GM18502 (cell line): ENCODE data around the gene LIFR.
"Not testable (repeated sequence)": the region's sequence is repeated elsewhere in the genome, so short reads cannot be mapped to it uniquely, and the experiment has no call there.

Experiments
- ATAC-seq: cut with Tn5 transposase; IDR thresholded peaks from one replicate; pipeline ENCODE4 v1.9.1; 2021; ENCODE audit warnings: mild to moderate bottlenecking; ENCODE audit not compliant: unreplicated experiment, poor library complexity

The LIFR gene

DNA sequence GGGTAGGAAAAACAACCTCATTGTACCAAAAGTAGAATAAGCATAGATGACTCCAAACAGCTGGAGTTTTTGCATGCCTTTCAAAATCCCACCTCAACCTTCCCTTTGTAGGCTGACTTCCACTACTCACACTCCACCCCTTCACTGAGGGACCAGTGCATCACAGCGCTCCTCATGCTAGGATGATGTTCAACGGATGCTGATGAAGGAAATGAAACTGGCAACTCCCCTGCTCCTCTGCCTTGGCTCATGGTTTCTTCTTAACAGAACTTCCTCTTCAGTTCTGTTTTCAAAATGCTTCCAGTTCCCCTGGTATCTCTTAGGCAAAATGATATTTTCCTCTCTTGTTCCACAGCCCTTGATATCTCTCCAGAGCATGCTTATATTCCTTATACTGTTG, 29.0 kb downstream of the LIFR start:
- no peak for ATAC-seq

DNA sequence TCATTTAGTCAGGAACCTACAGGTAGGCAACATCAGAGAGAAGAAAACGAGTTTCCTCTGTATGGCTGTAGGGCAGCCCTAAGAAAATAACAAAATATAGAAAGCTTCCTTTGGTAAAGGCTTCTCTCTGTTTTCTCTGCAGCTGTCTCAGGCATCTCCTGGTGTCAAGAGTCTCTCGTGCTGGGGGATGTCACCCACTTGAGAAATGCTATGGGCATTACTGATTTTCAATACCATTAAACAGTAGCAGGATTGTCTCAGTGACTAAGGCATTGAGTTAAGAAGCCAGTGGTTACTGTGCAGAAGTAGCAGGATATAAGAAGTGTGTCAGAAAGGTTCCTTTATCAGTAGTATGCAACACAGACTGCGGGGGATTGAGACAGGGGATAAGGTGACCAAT, 32.4 kb downstream of the LIFR start:
- no peak for ATAC-seq

DNA sequence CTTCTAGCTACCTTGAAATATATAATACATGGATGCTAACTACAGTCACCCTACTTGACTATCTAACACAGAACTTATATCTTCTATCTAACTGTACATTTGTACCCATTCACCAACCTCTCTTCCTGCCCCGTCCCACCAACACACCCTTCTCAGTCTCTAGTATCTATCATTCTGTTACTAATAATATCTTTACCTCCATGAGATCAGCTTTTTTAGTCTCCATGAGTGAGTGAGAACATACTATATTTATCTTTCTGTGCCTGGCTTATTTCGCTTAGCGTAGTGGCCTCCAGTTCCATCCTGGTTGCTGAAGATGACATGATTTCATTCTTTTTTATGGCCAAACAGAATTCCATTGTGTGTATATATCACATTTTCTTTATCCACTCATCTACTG, 37.0 kb downstream of the LIFR start:
- ATAC-seq, result no peak

DNA sequence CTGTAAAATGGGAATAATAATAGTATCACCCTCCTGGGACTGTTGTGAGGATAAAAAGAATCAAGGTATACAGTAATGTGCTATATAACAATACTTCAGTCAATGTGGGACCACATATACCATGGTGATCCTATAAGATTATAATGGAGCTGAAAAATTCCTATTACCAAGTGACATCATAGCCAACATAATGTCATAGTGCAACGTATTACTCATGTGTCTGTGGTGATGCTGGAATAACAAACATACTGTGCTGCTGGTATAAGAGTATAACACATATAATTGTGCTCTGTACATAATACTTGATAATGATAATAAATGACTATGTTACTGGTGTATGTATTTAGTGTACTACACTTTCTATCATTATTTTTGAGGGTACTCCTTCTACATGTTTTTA, 38.1 kb downstream of the LIFR start:
- no peak for ATAC-seq

DNA sequence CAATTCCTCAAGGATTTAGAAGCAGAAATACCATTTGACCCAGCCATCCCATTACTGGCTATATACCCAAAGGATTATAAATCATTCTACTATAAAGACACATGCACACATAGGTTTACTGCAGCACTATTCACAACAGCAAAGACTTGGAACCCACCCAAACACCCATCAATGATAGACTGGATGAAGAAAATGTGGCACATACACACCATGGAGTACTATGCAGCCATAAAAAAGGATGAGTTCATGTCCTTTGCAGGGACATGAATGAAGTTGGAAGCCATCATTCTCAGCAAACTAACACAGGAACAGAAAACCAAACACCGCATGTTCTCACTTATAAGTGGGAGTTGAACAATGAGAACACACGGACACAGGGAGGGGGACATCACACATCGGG, 39.8 kb downstream of the LIFR start:
- not testable (repeated sequence) for ATAC-seq

DNA sequence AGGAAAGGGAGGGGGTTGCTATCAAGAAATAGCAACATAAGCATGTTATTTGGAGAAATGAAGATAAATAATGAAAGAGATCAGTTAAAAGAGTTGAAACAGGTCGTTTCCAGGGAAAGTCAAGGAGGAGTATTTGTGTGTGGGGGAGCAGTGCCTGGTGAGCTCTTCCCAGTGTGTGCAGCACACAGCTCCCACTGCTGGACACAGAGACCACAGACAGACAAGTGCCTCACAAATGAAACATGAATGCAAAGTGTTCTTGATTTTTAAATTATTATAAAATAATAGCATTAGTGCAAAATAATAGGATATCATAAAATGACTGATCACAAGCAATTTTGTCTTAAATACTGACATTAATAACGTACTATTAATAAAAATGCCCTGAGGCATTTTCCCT, 40.8 kb downstream of the LIFR start:
- no peak for ATAC-seq

DNA sequence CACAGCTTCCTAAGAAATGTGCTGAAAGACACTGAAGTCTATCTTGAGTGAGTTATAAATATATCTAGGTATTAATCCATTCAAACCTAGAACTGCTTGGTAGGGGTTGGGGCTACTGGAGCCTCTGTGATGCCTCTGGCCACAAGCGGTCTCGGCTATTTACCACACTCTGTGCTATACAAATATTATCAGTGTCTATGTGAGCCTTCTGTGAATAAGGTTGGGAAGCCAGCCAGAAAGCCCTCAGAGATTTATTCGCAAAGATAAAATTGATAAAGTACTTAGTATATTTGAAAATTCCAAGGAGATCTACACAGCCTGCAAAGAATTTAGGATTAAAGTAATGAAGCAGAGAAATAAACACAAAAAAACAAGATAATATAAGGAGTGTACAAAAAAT, 41.4 kb downstream of the LIFR start:
- no peak for ATAC-seq

DNA sequence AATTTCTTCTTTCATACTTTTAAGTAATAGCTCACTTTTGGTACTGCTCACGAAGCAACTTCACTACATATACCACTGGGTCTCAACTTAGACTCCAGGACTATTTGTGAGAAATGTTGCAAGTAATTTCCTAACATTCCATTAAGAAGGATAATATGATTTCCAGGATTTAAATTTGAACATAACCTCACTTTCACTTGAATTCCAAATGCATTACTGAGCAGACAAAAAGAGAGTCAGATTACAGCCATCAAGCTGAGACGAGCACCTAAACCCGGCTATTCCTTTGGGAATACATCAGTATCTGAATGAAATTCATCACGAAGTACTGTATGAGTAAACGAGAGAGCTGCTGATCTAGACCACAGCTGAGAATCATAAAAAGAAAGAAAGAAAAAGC, 47.3 kb downstream of the LIFR start:
- no peak for ATAC-seq

DNA sequence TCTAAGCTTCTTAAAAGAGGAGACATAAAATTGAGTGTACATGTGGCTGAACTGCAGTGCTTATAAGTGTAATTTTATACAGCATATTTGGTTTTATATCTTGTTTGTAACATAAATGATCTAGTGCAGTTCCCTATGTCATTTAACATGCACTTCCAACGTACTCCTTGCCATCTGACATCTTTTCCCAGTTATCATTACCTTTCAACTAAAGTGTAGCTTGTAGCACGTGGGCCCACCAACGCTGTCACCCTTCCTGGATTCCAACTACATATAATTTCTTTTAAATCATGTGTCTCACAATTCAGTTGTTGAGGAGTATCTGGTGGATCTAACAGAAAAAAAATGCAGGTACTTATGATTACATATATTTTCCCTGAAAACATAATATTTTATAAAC, 50.1 kb downstream of the LIFR start:
- no peak for ATAC-seq

DNA sequence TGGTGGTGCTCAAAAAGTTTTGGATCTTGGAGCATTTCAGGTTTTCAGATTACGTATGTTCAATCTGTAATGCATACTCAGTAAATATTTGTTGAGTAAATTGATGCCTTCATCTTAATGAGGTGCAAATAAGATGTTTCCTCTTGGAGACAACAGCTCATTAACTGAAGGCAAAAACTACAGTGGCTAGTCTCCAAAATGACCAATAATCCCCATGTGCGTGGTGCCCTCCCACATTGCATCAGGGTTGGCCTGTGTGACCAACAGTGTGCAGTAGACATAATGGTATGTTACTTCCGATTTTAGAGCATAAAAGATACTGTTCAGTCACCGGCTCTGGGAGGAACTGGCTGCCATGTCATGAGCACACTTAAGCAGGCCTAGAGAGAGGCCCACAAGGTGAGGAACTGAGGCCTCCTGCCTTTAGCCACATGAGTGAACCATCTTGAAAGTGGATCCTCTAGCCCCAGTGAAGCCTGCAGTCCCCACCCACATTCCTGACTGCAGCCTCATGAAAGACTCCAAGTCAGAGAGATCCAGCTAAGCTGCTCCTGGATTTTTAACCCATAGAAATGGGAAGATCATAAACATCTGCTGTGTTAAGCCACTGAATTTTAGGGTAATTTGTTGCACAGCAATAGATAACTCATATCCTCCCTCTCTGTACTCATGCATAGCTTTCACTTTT, 55.7 kb downstream of the LIFR start:
- ATAC-seq, result no peak

DNA sequence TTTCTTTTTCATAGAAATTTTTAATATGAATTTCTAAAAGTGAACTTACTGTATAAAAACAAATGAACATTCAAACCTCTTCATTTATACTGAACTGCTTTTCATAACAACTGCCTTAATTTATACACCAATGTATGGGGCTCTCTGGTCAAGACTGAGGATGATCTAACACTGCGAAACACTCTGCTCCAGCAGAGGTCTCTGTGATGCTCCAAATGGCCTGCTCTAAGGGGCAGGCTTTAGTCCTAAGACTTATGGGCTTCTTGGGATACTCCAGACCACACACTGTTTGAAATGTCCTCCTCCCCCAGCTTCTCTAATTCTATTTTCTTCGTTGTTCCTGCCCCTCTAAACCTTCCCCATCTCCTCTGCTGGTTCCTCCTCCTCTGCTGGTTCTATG, 58.5 kb downstream of the LIFR start:
- ATAC-seq, result no peak

DNA sequence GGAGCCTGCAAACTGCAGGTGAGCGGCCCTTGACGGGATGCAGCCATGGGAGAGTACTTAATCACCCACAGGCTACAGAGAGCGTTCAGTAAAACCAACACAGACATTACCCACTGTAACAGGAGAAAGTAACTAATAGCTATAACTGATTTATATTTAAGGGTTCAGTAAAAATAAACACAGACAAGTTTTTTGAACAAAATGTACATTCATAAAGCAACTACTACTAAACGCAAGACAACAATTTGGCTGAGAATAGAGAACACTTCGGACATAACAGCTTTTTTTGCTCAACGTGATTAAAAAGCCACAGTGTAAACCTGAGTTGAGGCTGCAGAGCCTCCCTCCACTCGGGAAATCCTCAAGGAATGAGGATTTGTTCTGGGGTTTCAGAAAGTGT, 61.7 kb downstream of the LIFR start:
- ATAC-seq, result no peak

DNA sequence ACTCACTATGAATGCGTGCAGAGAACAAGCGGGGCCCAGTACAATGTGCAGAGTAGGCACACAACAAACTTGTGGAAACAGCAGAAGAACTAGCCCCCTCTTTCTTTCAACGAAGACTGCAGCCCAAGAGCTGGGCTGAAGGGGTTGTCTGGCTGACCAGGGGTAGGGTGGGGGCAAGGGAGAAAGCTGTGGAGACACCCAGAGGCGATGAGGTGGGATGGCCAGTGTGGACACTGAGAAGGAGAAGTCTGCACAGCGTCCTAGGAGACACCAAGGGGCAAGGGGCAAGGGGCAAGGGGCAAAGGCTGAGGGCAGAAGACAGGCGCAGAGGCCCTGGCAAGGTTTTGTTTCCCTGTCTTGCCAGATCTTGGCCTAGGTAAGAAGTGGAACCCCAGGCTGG, 62.3 kb downstream of the LIFR start:
- no peak for ATAC-seq

DNA sequence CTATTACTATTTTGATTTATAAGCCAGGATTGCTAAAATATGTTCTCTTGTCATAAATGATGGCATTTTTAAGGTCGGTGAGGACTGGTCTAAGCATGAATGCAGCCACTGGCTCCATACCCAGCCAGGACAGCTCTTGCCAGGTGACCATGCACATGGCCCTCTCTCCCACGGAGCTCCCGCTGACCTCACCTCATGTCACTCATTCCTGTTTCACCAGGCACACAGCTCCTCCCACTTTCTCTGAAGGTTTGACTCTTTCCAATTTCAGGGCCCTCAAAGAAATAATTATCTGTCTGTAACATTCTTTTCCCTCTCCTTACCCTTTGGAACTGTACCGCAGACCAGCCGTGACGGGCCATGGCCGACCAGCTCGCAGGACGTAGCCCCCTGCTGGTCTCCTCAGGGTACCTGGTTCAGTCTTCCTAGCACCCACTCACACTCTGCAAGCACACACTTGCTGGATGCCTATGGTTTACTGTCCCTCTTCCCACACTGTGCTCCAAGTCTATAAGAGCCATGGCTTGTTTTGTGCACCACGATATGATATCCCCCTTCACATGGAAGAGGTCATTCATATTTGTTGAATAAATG, 72.5 kb downstream of the LIFR start:
- ATAC-seq, result no peak

DNA sequence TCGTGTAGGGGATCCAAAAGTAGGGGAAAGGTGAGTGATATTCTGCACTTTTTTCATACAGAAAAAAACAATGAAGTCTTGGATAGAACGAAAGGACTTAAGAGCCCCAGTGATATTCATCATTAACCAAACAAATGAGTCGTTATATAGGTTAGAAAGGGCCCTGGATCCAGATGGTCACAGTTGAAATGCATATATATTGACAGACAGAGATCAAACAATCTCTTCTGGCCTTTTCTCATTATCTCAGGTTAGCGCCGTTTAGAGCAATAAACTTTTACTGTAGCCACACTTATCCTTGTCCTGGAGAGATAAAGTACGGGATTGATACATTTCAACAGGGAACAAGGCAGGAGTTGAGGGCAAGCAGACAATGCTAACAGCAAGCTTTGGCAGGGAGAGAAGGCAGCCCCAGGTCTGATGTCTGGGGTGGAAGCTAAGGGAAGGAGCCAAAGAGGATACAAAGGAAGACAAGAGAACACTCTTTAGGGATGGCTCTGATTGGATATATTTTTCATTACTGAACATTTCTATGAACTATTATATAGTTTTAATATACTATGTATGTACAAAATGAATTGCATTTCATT, 77.0 kb downstream of the LIFR start:
- ATAC-seq, result no peak

DNA sequence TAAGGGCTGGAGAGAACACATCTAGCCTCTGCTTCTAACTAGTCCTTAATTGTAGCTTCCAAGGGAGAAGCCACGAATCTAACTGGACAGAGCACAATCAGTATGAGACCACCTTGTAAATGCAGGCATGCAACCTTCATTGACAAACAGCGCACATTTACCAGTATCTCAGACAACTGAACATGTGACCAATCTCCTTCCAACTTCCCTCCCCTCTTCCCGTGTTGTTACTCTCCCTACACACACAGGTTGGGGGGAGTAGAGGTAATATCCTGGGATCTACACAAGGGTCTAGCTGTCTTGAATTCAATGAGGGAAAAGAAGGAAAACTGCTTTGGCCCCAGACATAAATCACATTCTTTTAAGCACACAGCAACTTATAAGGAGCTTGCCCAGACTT, 77.6 kb downstream of the LIFR start:
- ATAC-seq, result no peak

DNA sequence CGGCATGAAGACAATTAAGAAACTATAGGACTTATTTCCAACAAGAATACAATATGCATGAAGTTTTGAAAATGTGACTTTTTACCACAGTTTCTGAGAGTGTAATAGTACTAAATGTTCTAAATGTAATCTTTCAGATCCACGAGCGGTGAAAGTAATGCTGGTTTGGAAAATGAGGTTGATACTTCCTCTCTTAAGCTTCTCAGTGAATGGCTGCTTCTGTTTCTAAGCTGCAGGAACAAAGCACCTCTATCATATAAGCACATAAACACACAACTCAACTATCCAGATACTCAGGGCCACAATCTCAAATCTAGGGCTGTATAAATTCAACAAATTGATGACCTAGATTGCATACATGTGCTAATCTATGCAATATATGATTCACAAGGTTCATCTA, 78.3 kb downstream of the LIFR start:
- ATAC-seq, result no peak

DNA sequence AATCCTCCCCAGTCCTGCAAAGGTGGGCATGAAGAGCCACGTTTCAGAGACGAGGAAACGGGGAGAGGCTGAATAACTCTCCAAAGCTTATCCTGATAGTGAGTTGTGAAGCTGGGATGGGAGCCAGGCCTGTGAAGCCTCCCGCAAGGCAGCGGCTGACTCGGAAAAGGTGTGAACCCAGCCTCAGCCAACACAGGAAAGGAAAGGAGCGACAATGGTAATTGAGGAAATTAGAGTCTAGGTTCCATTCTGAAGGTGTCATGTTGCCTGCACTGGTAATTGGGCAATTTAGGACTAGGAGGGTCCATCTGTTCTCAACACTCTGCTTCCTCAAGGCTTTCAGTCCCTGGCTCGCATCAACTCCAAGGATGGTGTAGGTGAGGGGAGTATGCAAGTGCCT, 83.4 kb downstream of the LIFR start:
- ATAC-seq, result no peak

DNA sequence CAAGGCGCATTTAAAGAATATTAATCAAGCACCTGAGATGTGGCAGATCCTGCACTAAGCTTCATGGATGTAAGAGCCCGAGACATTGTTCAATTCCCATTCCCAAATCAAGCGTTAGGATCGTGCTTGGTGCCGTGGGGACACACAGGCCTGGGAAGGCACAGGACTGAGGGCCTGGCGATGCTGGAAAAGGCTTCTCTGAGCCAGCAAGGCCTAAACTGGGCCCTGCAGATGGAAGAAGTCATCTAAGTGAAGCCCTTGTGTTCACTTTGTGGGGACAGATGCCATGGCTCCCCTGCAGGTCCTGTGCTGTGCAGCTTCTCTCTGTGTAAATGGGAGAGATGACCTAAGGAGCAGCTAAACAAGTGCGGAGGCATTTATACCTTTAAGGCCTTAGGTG, 83.9 kb downstream of the LIFR start:
- no peak for ATAC-seq

DNA sequence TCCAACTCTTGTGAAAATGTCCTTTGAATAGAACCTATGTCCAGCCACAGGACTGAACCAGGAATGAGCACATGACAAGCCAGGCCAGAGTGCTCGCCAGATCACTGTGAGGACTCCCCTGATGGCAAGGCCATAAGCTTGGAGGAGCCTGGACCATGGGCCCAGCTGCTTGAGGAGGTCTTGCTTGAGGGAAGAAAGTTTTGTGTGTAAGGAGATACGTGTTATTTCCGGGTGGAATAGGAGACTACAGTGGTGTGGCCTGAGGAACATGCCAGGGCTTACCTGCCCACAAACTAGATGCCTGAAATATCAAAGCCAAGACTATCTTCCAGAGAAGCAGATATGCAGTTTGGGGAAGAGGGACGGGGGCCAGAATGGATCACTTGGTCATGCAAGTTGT, 84.7 kb downstream of the LIFR start:
- ATAC-seq, result no peak

DNA sequence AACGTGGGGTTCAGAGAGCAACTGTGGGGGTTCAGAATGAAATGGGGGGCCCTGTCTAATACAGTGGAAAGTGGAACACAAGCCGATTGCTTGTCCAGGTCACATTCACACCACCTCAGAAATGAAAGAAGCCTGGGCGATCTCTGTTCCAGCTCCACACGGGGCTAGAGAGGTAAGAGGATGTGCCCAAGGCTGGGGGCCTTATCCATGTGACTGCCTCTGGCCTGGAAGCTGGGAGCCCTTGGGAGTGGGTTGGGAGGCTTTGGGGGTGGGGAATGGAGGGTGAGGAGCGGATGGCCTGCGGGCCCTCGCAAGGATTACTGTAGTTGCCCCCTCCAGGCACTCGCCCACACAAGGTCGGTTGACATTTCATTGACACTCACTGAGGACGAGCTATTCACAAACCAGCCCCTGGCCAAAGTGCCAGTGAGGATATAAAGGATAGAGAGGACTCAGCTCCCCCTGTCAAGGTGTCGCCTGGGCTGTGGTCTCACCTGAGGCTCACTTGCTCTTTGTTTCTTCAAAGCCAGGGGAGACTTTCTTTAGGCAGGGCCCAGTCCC, 86.7 kb downstream of the LIFR start:
- ATAC-seq, result no peak
